Measurements from ENCODE around the gene TTYH2.

TTYH2 gene

DNA sequence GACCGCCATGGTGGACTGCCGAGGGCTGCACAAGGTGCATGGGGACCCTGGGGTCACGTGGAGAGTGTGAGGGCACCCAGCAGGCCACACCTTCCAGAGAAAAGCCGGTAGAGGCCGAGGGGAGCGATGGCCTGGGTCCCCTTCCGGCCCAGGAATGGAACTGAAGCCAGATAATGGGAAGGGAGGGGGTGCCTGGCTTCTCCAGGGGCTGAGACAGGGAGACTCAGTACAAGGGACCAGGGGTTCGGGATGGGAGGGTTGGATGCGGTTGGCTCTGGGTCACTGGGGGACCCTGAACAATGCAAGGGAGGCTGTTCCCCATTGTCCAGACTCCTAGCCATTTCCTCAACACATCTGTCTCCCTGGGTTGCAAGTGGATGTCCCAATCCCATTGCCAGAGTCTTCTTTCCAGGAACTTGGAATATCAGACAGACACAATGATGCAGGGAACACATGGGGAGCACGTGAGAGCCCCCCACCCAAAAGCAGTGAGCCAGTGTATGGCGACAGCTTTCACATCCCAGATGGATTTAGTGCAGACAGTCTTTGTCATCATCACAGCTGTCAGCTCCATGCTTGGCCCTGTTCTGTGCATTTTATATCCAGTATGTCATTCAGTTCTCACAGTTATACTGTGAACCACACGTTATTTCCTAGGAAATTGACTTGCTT lies 37.1 kb downstream of the TTYH2 start:
- Histone ChIP-seq H3K27me3 (ENCODE audit: control insufficient read depth in 1 of 2, insufficient read depth in 1 of 2, low read length in 2 of 2) (peaks cover 12 to 31% of the 10 kb centered on the region in 2 experiments), H3K14ac (ENCODE audit: low read length in 2 of 2) (no peak overlapping the region), H2BK15ac (ENCODE audit: low read depth, poor library complexity, severe bottlenecking) (no peak overlapping the region), H3K9me3 (ENCODE audit: control insufficient read depth, low read length) (no peaks in the 10 kb centered on the region), H2AK5ac (ENCODE audit: low read length, severe bottlenecking) (no peak overlapping the region), H3K36me3 (ENCODE audit: control insufficient read depth in 1 of 2, insufficient read depth in 2 of 2, low read depth in 1 of 2, low read length in 2 of 2) (no peaks in the 10 kb centered on the region), H2BK5ac (ENCODE audit: low read depth, low read length, poor library complexity, severe bottlenecking) (no peak overlapping the region), H2AFZ (ENCODE audit: low read depth, low read length) (no peak overlapping the region), H3K9ac (ENCODE audit: low read length) (no peak overlapping the region), H2BK120ac (ENCODE audit: low read depth, low read length) (no peak overlapping the region), H4K8ac (ENCODE audit: low read length) (no peak overlapping the region), H3K23ac (ENCODE audit: low read length in 2 of 2) (no peak overlapping the region), H3K79me1 (replicated peaks; ENCODE audit: low read length, poor library complexity, severe bottlenecking) (no peaks in the 10 kb centered on the region), H3K4me1 (ENCODE audit: control insufficient read depth, insufficient read depth, low read depth, low read length) (peaks cover 2% of the 10 kb centered on the region), H3K4me3 (ENCODE audit: insufficient read depth in 1 of 2, low read depth in 1 of 2, low read length in 2 of 2) (no peak overlapping the region), H3K18ac (ENCODE audit: low read depth in 1 of 2, low read length in 2 of 2) (no peak overlapping the region), H3K4ac (ENCODE audit: low read depth in 1 of 2, low read length in 2 of 2) (no peak overlapping the region), H3K27ac (ENCODE audit: low read length, poor library complexity, severe bottlenecking) (no peak overlapping the region), H4K91ac (ENCODE audit: low read length) (no peak overlapping the region), H3K4me2 (ENCODE audit: low read length, poor library complexity, severe bottlenecking) (no peak overlapping the region), H2BK12ac (ENCODE audit: low read length in 2 of 2) (no peak overlapping the region)
- no peak for DNase-seq
- WGBS: 78% methylated on average over 12 of the region's 12 CpGs

DNA sequence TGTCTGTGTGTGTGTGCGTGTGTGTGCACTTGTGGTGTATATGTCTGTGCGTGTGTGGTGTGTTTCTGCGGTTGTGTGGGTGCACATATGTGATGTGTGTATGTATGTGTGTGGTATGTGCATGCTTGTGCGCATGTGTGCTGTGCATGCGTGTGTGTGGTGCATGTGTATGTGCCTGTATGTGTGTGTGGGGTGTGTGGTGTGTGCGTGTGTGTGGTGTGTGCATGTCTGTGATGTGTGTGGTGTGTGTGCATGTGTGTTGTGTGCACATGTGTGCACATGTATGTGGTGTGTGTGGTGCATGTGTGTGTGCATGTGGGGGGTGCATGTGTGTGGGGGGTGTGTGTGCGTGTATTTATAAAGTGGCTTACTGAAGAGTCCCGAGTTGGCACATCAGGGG lies 37.7 kb downstream of the TTYH2 start:
- no peak overlapping the region for H2BK12ac ChIP-seq (ENCODE audit: low read length in 2 of 2)
- peak overlapping the region; percentile 14 for H4K91ac ChIP-seq (ENCODE audit: low read length)
- H3K36me3 ChIP-seq (ENCODE audit: control insufficient read depth in 1 of 2, insufficient read depth in 2 of 2, low read depth in 1 of 2, low read length in 2 of 2): no peaks in the 10 kb centered on the region
- no peak overlapping the region for H3K23ac ChIP-seq (ENCODE audit: low read length in 2 of 2)
- no peak overlapping the region for H3K14ac ChIP-seq (ENCODE audit: low read length in 2 of 2)
- H3K9me3 ChIP-seq (ENCODE audit: control insufficient read depth, low read length): no peaks in the 10 kb centered on the region
- H2AFZ ChIP-seq (ENCODE audit: low read depth, low read length): no peak overlapping the region
- H2BK120ac ChIP-seq (ENCODE audit: low read depth, low read length): no peak overlapping the region
- no peak overlapping the region for H4K8ac ChIP-seq (ENCODE audit: low read length)
- no peak overlapping the region for H2BK15ac ChIP-seq (ENCODE audit: low read depth, poor library complexity, severe bottlenecking)
- no peaks in the 10 kb centered on the region for H3K79me1 ChIP-seq (replicated peaks; ENCODE audit: low read length, poor library complexity, severe bottlenecking)
- no peak overlapping the region for H3K27ac ChIP-seq (ENCODE audit: low read length, poor library complexity, severe bottlenecking)
- H3K4ac ChIP-seq (ENCODE audit: low read depth in 1 of 2, low read length in 2 of 2): no peak overlapping the region
- no peak overlapping the region for H3K4me3 ChIP-seq (ENCODE audit: insufficient read depth in 1 of 2, low read depth in 1 of 2, low read length in 2 of 2)
- no peaks in the 10 kb centered on the region for H3K4me1 ChIP-seq (ENCODE audit: control insufficient read depth, insufficient read depth, low read depth, low read length)
- no peak for DNase-seq
- H2BK5ac ChIP-seq (ENCODE audit: low read depth, low read length, poor library complexity, severe bottlenecking): no peak overlapping the region
- no peak overlapping the region for H3K4me2 ChIP-seq (ENCODE audit: low read length, poor library complexity, severe bottlenecking)
- peaks cover 8 to 29% of the 10 kb centered on the region in 2 experiments for H3K27me3 ChIP-seq (ENCODE audit: control insufficient read depth in 1 of 2, insufficient read depth in 1 of 2, low read length in 2 of 2)
- no peak overlapping the region for H3K9ac ChIP-seq (ENCODE audit: low read length)
- 95% methylated on average over 7 of the region's 8 CpGs for whole genome bisulfite sequencing
- no peak overlapping the region for H3K18ac ChIP-seq (ENCODE audit: low read depth in 1 of 2, low read length in 2 of 2)
- H2AK5ac ChIP-seq (ENCODE audit: low read length, severe bottlenecking): no peak overlapping the region

DNA sequence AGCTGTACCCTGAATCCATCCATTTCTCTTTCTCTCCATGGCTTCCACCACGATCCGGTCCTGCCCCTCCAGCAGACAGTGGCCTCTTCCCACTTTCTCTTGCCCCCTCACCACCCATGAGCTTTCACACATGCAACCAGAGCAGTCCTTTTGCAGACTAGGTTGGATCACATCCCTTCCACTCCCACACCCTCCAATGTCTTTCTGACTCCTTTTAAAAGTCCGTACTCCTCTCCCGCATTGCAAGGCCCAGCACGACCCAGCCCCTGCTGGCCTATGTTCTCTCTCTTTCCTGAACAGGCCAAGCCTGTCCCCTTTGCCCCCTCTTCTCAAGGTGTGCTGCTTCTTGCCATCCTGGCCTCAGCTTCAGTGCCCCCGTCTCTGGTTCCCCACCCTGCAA lies 38.2 kb downstream of the TTYH2 start:
- Histone ChIP-seq H3K79me1 (replicated peaks; ENCODE audit: low read length, poor library complexity, severe bottlenecking) (no peaks in the 10 kb centered on the region), H3K18ac (ENCODE audit: low read depth in 1 of 2, low read length in 2 of 2) (no peak overlapping the region), H4K8ac (ENCODE audit: low read length) (no peak overlapping the region), H3K14ac (ENCODE audit: low read length in 2 of 2) (no peak overlapping the region), H3K36me3 (ENCODE audit: control insufficient read depth in 1 of 2, insufficient read depth in 2 of 2, low read depth in 1 of 2, low read length in 2 of 2) (no peaks in the 10 kb centered on the region), H3K27ac (ENCODE audit: low read length, poor library complexity, severe bottlenecking) (no peak overlapping the region), H2BK120ac (ENCODE audit: low read depth, low read length) (no peak overlapping the region), H3K4ac (ENCODE audit: low read depth in 1 of 2, low read length in 2 of 2) (no peak overlapping the region), H3K4me2 (ENCODE audit: low read length, poor library complexity, severe bottlenecking) (no peak overlapping the region), H3K9me3 (ENCODE audit: control insufficient read depth, low read length) (no peaks in the 10 kb centered on the region), H2AFZ (ENCODE audit: low read depth, low read length) (no peak overlapping the region), H2AK5ac (ENCODE audit: low read length, severe bottlenecking) (no peak overlapping the region), H2BK15ac (ENCODE audit: low read depth, poor library complexity, severe bottlenecking) (no peak overlapping the region), H3K4me1 (ENCODE audit: control insufficient read depth, insufficient read depth, low read depth, low read length) (peaks cover 3% of the 10 kb centered on the region), H3K9ac (ENCODE audit: low read length) (no peak overlapping the region), H2BK12ac (ENCODE audit: low read length in 2 of 2) (no peak overlapping the region), H3K23ac (ENCODE audit: low read length in 2 of 2) (no peak overlapping the region), H3K4me3 (ENCODE audit: insufficient read depth in 1 of 2, low read depth in 1 of 2, low read length in 2 of 2) (no peak overlapping the region), H3K27me3 (ENCODE audit: control insufficient read depth in 1 of 2, insufficient read depth in 1 of 2, low read length in 2 of 2) (peaks cover 4 to 24% of the 10 kb centered on the region in 2 experiments), H4K91ac (ENCODE audit: low read length) (no peak overlapping the region), H2BK5ac (ENCODE audit: low read depth, low read length, poor library complexity, severe bottlenecking) (no peak overlapping the region)
- no peak for DNase-seq
- 89% methylated on average over 6 of the region's 6 CpGs for WGBS

DNA sequence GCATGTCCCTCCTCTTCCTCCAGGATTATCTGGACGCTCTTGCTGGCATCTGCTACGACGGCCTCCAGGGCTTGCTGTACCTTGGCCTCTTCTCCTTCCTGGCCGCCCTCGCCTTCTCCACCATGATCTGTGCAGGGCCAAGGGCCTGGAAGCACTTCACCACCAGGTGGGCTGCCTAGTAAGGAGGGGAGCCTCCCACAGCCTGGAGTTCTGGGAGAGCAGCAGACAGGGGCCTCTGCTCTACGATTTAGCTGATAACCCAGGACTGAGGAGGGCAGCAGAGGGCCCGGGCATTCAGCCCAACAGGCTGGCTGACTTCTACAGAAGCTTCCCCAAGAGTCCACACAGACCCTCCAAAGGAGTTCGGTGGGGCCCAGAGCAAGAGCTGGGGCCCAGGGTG lies 38.8 kb downstream of the TTYH2 start:
- Histone ChIP-seq H3K9ac (ENCODE audit: low read length) (no peak overlapping the region), H2AFZ (ENCODE audit: low read depth, low read length) (no peak overlapping the region), H3K4ac (ENCODE audit: low read depth in 1 of 2, low read length in 2 of 2) (no peak overlapping the region), H2BK12ac (ENCODE audit: low read length in 2 of 2) (no peak overlapping the region), H2BK5ac (ENCODE audit: low read depth, low read length, poor library complexity, severe bottlenecking) (no peak overlapping the region), H3K27me3 (ENCODE audit: control insufficient read depth in 1 of 2, insufficient read depth in 1 of 2, low read length in 2 of 2) (peaks cover 6 to 26% of the 10 kb centered on the region in 2 experiments), H3K18ac (ENCODE audit: low read depth in 1 of 2, low read length in 2 of 2) (no peak overlapping the region), H3K4me3 (ENCODE audit: insufficient read depth in 1 of 2, low read depth in 1 of 2, low read length in 2 of 2) (no peak overlapping the region), H3K36me3 (ENCODE audit: control insufficient read depth in 1 of 2, insufficient read depth in 2 of 2, low read depth in 1 of 2, low read length in 2 of 2) (no peaks in the 10 kb centered on the region), H3K4me2 (ENCODE audit: low read length, poor library complexity, severe bottlenecking) (no peak overlapping the region), H3K23ac (ENCODE audit: low read length in 2 of 2) (no peak overlapping the region), H3K27ac (ENCODE audit: low read length, poor library complexity, severe bottlenecking) (no peak overlapping the region), H4K91ac (ENCODE audit: low read length) (no peak overlapping the region), H3K4me1 (ENCODE audit: control insufficient read depth, insufficient read depth, low read depth, low read length) (peaks cover 3% of the 10 kb centered on the region), H3K79me1 (replicated peaks; ENCODE audit: low read length, poor library complexity, severe bottlenecking) (no peaks in the 10 kb centered on the region), H2AK5ac (ENCODE audit: low read length, severe bottlenecking) (no peak overlapping the region), H2BK15ac (ENCODE audit: low read depth, poor library complexity, severe bottlenecking) (no peak overlapping the region), H3K14ac (ENCODE audit: low read length in 2 of 2) (no peak overlapping the region), H4K8ac (ENCODE audit: low read length) (no peak overlapping the region), H2BK120ac (ENCODE audit: low read depth, low read length) (no peak overlapping the region), H3K9me3 (ENCODE audit: control insufficient read depth, low read length) (no peaks in the 10 kb centered on the region)
- WGBS: 74% methylated on average over 6 of the region's 8 CpGs
- DNase-seq: no peak
